Thyroid gland (tissue), 4 donors: ENCODE measurements around the gene SH3TC1. TPM values are rescaled to one million over a fixed set of nuclear protein-coding genes. Genes with fewer than 3 reads are reported as not detected.

ENCODE experiments used
- DNase-seq, 2 donors: peaks; one replicate each; pipeline ENCODE4 v3.0.0-alpha.2; 2019
- H3K27ac ChIP-seq, 3 donors: fragments of 200-600 bp; sonication (generic); 1 replicate in 2 of 3; 2 replicates in 1 of 3; pipeline ENCODE4 v1.5.1; 2016 to 2019; ENCODE audit warnings: mild to moderate bottlenecking in 1 of 3, moderate library complexity in 1 of 3
- H3K27me3 ChIP-seq: fragments of 200-600 bp; sonication (generic); one replicate; pipeline ENCODE4 v1.5.1; 2019
- H3K36me3 ChIP-seq, 2 donors: fragments of 200-600 bp; sonication (generic); one replicate each; pipeline ENCODE4 v1.5.1; 2016 to 2019
- H3K4me1 ChIP-seq, 2 donors: fragments of 200-600 bp; sonication (generic); one replicate each; pipeline ENCODE4 v1.5.1; 2017 to 2019
- H3K4me3 ChIP-seq, 3 donors: fragments of 200-600 bp; sonication (generic); replicated peaks in 1 of 3; 1 replicate in 2 of 3; 2 replicates in 1 of 3; pipeline ENCODE4 v1.5.1; 2016; ENCODE audit warnings: mild to moderate bottlenecking in 1 of 3
- H3K9me3 ChIP-seq: fragments of 200-600 bp; sonication (generic); one replicate; pipeline ENCODE4 v1.5.1; 2017
- CTCF ChIP-seq, 6 experiments: fragments of 200-600 bp in 3 of 6; fragments of 450-650 bp in 3 of 6; sonication (generic) in 3 of 6; IDR thresholded peaks; one replicate each; pipeline ENCODE4 v1.5.1; 2016 to 2019; ENCODE audit warnings: antibody characterized with exemption in 6 of 6, mild to moderate bottlenecking in 2 of 6, inconsistent platforms in 1 of 6, moderate library complexity in 1 of 6
- POLR2A ChIP-seq, 2 donors: fragments of 450-650 bp; IDR thresholded peaks; one replicate each; pipeline ENCODE4 v1.6.1; 2017; ENCODE audit warnings: antibody characterized with exemption in 2 of 2, mild to moderate bottlenecking in 2 of 2, moderate library complexity in 1 of 2
- WGBS, 2 donors: methylation state at CpG; one replicate each; pipeline ENCODE4 v1.1.5; 2017; 5-methylcytosine and 5-hydroxymethylcytosine counted together
- intact Hi-C: fragments of 100-400 bp; cut with DNase I; formaldehyde crosslinking; loops from one replicate; pipeline ENCODE4 v1.15.1; 2023
- total RNA-seq, 4 donors: library from RNA; depleted of rRNA; stranded (reverse); fragments of >200 nt; gene quantifications; one replicate each; pipeline ENCODE4 v1.2.3, GENCODE V29; 2016

The SH3TC1 gene
- total RNA-seq, 4 donors from 2014 or later = 13.5 to 29.5 (median 16.4) TPM

GRCh38 chr4:8251110-8251883 is 52.2 kb downstream of the SH3TC1 start:
- no peaks in the 10 kb centered on the region for H3K27me3 ChIP-seq
- intact Hi-C loops = no loop called here
- no peak for DNase-seq
- H3K36me3 ChIP-seq = no peaks in the 10 kb centered on the region
- no peaks in the 10 kb centered on the region for H3K9me3 ChIP-seq
- no peak for TF ChIP-seq CTCF (IDR thresholded peaks at IDR 0.05)
- no peak for TF ChIP-seq POLR2A (IDR thresholded peaks at IDR 0.05)
- H3K4me3 ChIP-seq = no peak overlapping the region
- peaks cover 10 to 17% of the 10 kb centered on the region in 2 donors for H3K4me1 ChIP-seq
- 92 to 94% methylated on average over 23 to 24 of the region's 24 CpGs for WGBS, 2 donors
- no peak overlapping the region for H3K27ac ChIP-seq

DNA sequence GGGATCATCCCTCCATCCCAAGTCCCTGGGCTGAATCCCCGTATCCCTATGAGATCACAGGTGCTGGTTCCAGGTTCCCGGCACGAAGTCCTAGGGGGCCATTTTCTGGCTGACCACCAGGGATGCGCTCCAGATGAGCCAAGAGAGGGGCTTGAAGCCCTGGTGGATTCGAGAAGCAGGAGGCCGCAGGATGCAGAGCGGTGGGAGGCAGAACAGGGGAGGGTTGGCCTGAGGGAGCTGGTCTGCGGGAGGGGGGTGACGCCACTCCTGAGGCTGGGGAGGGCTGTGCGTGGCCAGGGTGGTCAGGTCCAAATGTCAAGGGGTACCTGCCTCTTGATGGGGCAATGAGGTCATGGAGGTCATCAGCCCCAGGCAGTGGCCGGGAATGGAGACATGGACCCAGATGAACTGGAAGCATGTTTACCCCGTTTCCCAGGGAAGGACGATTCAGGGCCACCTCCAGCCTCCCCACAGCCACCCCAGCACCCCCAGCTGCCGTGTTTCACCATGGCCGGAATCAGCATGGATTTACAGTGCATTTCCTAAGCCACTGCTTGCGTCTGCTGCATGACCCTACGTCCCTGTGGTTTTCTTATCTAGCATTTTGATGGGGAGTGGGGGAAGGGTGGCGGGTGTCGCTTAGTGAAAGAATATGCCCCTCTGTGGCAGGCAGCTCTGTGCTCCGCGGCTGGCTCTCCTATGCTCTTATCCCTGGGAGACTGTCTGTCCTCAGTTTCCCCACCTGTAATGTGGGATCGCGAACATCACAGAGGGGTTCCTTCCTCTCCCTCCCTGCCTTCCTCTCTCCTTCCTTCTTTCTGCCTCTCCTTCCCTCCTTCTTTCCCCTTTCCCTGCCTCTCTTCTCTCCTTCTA is 53.4 kb downstream of the SH3TC1 start:
- H3K27ac ChIP-seq = no peak overlapping the region
- intact Hi-C loops = no loop called here
- no peaks in the 10 kb centered on the region for H3K27me3 ChIP-seq
- no peaks in the 10 kb centered on the region for H3K36me3 ChIP-seq
- peaks cover 0 to 4% of the 10 kb centered on the region in 2 donors for H3K4me1 ChIP-seq
- DNase-seq = no peak
- 85 to 88% methylated on average over 22 to 23 of the region's 23 CpGs for WGBS, 2 donors
- H3K9me3 ChIP-seq = no peaks in the 10 kb centered on the region
- TF ChIP-seq CTCF (IDR thresholded peaks at IDR 0.05) (no peak), POLR2A (IDR thresholded peaks at IDR 0.05) (no peak)
- H3K4me3 ChIP-seq = no peak overlapping the region

DNA sequence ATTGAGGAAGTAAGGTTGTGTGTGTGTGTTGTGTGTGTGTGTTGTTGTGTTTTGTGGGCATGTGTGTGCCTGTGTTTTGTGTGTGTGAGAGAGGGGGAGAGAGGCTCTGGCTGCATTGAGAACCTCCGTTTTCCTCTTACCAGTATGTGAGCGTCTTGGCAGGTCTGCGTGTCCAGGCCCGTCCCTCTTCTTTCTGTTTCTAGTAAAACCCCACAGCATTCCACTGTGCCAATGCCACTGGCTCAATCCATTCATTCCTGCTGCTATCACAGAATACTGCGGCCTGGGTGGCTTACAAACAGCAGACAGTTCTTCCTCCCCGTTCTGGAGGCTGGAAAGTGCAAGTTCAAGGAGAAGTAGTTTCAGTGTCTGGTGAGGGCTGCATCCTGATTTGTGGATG is 55.0 kb downstream of the SH3TC1 start:
- Histone ChIP-seq H3K4me3 (no peak overlapping the region), H3K9me3 (no peaks in the 10 kb centered on the region), H3K36me3 (no peaks in the 10 kb centered on the region), H3K27me3 (no peaks in the 10 kb centered on the region), H3K4me1 (no peaks in the 10 kb centered on the region), H3K27ac (no peak overlapping the region)
- no peak for TF ChIP-seq POLR2A (IDR thresholded peaks at IDR 0.05)
- no peak for TF ChIP-seq CTCF (IDR thresholded peaks at IDR 0.05)
- WGBS, 2 donors = 87 to 94% methylated on average over 6 of the region's 6 CpGs
- intact Hi-C loops = no loop called here
- no peak for DNase-seq

- Histone ChIP-seq H3K4me1 (peaks cover 3 to 11% of the 10 kb centered on the region in 2 donors), H3K4me3 (no peak overlapping the region), H3K9me3 (no peaks in the 10 kb centered on the region), H3K36me3 (no peaks in the 10 kb centered on the region), H3K27me3 (no peaks in the 10 kb centered on the region), H3K27ac (no peak overlapping the region)
- no peak for DNase-seq
- TF ChIP-seq POLR2A (IDR thresholded peaks at IDR 0.05) (no peak), CTCF (IDR thresholded peaks at IDR 0.05) (no peak)
- WGBS, 2 donors = 69 to 79% methylated on average over 10 to 14 of the region's 14 CpGs
- intact Hi-C loops = no loop called here
Measured at GRCh38 chr4:8255698-8256441, 56.8 kb downstream of the SH3TC1 start.
